Common myeloid progenitor, CD34-positive (primary cell): ENCODE data around the gene ICAM3.

Experiments used
- CTCF ChIA-PET: fragments of 350-600 bp; sonication (Branson Sonifier 250); formaldehyde crosslinking; loops from one replicate; lab custom pipeline; 2021; ENCODE audit warnings: antibody characterized with exemption; lab: Charles Lee
- POLR2A ChIA-PET: fragments of 350-600 bp; sonication (Branson Sonifier 250); formaldehyde crosslinking; loops from one replicate; lab custom pipeline; 2021; ENCODE audit warnings: antibody characterized with exemption; lab: Charles Lee
- DNase-seq, 3 donors: peaks; one replicate each; pipeline versions ENCODE4 v3.0.0 to v3.0.0-alpha.2; 2013
- H3K27ac ChIP-seq, 2 experiments: 1 replicate in 1 of 2; 2 replicates in 1 of 2; pipeline ENCODE4 v1.7.0; 2013; ENCODE audit warnings: inconsistent platforms in 2 of 2, low read length in 2 of 2, mild to moderate bottlenecking in 2 of 2, low read depth in 1 of 2, moderate library complexity in 1 of 2; ENCODE audit not compliant: severe bottlenecking in 2 of 2, insufficient read depth in 1 of 2, poor library complexity in 1 of 2
- H3K27me3 ChIP-seq, 5 experiments: replicated peaks in 2 of 5; 1 replicate in 3 of 5; 2 replicates in 2 of 5; pipeline versions ENCODE4 v1.6.1 to v1.7.0; 2013; ENCODE audit warnings: low read length in 4 of 5, mild to moderate bottlenecking in 2 of 5, moderate library complexity in 2 of 5, inconsistent platforms in 1 of 5; ENCODE audit not compliant: insufficient read depth in 5 of 5, control insufficient read depth in 4 of 5
- H3K36me3 ChIP-seq, 4 experiments: 1 replicate in 2 of 4; 2 replicates in 2 of 4; pipeline versions ENCODE4 v1.6.1 to v1.7.0; 2013; ENCODE audit warnings: low read length in 3 of 4, control low read depth in 1 of 4, mild to moderate bottlenecking in 1 of 4; ENCODE audit not compliant: control insufficient read depth in 4 of 4, insufficient read depth in 4 of 4
- H3K4me1 ChIP-seq, 4 experiments: 1 replicate in 3 of 4; 2 replicates in 1 of 4; pipeline versions ENCODE4 v1.6.1 to v1.7.1; 2013; ENCODE audit warnings: low read length in 3 of 4, mild to moderate bottlenecking in 3 of 4, control low read depth in 1 of 4, inconsistent platforms in 1 of 4, moderate library complexity in 1 of 4; ENCODE audit not compliant: control insufficient read depth in 4 of 4, insufficient read depth in 4 of 4; ENCODE audit errors: control extremely low read depth in 1 of 4
- H3K4me3 ChIP-seq, 7 experiments: 1 replicate in 4 of 7; 2 replicates in 3 of 7; pipeline versions ENCODE4 v1.5.1 to v1.7.0; 2013; ENCODE audit warnings: mild to moderate bottlenecking in 7 of 7, low read length in 6 of 7, moderate library complexity in 6 of 7, inconsistent platforms in 2 of 7, low read depth in 2 of 7, control low read depth in 1 of 7; ENCODE audit not compliant: insufficient read depth in 4 of 7, control insufficient read depth in 1 of 7; ENCODE audit errors: extremely low read depth in 1 of 7
- H3K9me3 ChIP-seq, 5 experiments: 1 replicate in 4 of 5; 2 replicates in 1 of 5; pipeline versions ENCODE4 v1.6.1 to v1.7.1; 2013; ENCODE audit warnings: low read length in 4 of 5, mild to moderate bottlenecking in 2 of 5, inconsistent platforms in 1 of 5, low read depth in 1 of 5, moderate library complexity in 1 of 5; ENCODE audit not compliant: control insufficient read depth in 4 of 5, insufficient read depth in 2 of 5; ENCODE audit errors: control extremely low read depth in 1 of 5
- WGBS: methylation state at CpG from one replicate; pipeline ENCODE4 v1.1.5; 2013; ENCODE audit not compliant: insufficient coverage; 5-methylcytosine and 5-hydroxymethylcytosine counted together

ICAM3 gene

DNA sequence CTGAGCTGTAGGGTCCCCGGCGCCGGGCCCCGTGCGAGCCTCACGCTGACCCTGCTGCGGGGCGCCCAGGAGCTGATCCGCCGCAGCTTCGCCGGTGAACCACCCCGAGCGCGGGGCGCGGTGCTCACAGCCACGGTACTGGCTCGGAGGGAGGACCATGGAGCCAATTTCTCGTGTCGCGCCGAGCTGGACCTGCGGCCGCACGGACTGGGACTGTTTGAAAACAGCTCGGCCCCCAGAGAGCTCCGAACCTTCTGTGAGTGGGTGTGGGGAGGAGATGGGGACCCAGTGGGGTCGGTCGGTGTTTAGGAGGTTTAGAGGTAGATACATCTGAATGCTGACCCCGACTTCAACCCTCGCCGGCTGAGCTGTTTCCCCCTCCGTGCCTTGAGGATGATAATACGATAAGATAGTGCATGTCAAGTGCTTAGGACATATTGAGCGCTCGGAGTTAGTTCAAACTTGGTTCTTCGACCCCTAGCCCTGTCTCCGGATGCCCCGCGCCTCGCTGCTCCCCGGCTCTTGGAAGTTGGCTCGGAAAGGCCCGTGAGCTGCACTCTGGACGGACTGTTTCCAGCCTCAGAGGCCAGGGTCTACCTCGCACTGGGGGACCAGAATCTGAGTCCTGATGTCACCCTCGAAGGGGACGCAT is 47.7 kb downstream of the ICAM3 start:
- Histone ChIP-seq H3K4me1 (peaks cover 5 to 97% (median 88%) of the 10 kb centered on the region in 4 experiments), H3K4me3 (peak overlapping the region; percentile 19 to 76 (median 54)), H3K27ac (peak overlapping the region in 1 of 2 experiments; percentile 43), H3K36me3 (no peaks in the 10 kb centered on the region), H3K27me3 (peaks cover 0 to 67% (median 52%) of the 10 kb centered on the region in 5 experiments), H3K9me3 (no peaks in the 10 kb centered on the region)
- DNase-seq: no peak
- CTCF ChIA-PET: interaction anchor here (0.8 to 7.6 kb wide), 7 partner anchors 10 to 40 kb away, joined by 3 to 83 read pairs (median 3); partner anchors contain the start of gene ICAM1
- POLR2A ChIA-PET: interaction anchor here (2.6 kb wide), 1 partner anchor 21 kb away, joined by 19 read pairs; the partner anchor contains the start of gene ICAM1
- under 1% methylated on average over 42 of the region's 49 CpGs for WGBS

GRCh38 chr19:10290876-10291553 is 48.4 kb downstream of the ICAM3 start:
- ChIA-PET CTCF (interaction anchor here (0.8 to 7.6 kb wide), 6 partner anchors 11 to 41 kb away, joined by 3 to 83 read pairs (median 4); partner anchors contain the start of gene ICAM1), POLR2A (interaction anchor here (2.6 kb wide), 1 partner anchor 20 kb away, joined by 19 read pairs; the partner anchor contains the start of gene ICAM1)
- peaks cover 4 to 97% (median 92%) of the 10 kb centered on the region in 4 experiments for H3K4me1 ChIP-seq
- H3K9me3 ChIP-seq: no peaks in the 10 kb centered on the region
- peak in 2 of 3 donors; percentile 54 to 67 for DNase-seq
- H3K36me3 ChIP-seq: no peaks in the 10 kb centered on the region
- H3K4me3 ChIP-seq: peak overlapping the region; percentile 19 to 76 (median 54)
- H3K27ac ChIP-seq: peak overlapping the region in 1 of 2 experiments; percentile 73
- under 1% methylated on average over 51 of the region's 57 CpGs for WGBS
- H3K27me3 ChIP-seq: peaks cover 0 to 63% (median 51%) of the 10 kb centered on the region in 5 experiments

DNA sequence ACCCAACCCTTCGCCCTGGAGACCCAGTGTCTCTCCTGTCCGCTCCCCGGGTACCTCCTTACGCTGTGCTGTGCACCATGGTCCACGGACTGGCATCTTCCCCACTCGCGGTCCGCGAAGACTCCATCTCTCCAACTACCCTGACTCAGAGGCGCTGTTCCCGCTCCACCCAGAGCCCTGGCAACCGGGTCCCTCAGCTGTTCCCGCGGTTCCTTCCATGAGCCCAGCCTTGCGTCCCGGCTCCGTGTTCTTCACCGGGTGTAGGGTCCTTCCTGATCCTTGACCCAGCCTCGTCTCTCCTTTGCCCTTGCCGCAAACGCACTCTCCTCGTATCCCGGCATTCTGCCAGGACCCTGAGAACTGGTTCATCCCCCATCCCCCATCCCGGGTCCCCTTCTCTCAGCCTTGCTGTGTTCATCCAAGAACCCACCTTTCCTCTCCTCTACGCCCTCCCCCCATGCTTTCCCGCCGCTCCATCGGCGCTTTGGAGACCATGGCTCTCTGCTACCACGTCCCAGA is 49.0 kb downstream of the ICAM3 start:
- Histone ChIP-seq H3K27me3 (peaks cover 0 to 57% (median 45%) of the 10 kb centered on the region in 5 experiments), H3K9me3 (no peaks in the 10 kb centered on the region), H3K27ac (peak overlapping the region in 1 of 2 experiments; percentile 73), H3K4me3 (peak overlapping the region; percentile 15 to 76 (median 54)), H3K4me1 (peaks cover 0 to 96% (median 92%) of the 10 kb centered on the region in 4 experiments), H3K36me3 (peaks cover 0 to 4% (median under 1%) of the 10 kb centered on the region in 4 experiments)
- POLR2A ChIA-PET: interaction anchor here (1.5 to 5.6 kb wide), 4 partner anchors 11 to 19 kb away, joined by 7 to 60 read pairs (median 13); partner anchors contain the start of gene ICAM1
- peak in 1 of 3 donors; percentile 25 for DNase-seq
- WGBS: under 1% methylated on average over 27 of the region's 30 CpGs
- CTCF ChIA-PET: interaction anchor here (0.6 to 7.6 kb wide), 6 partner anchors 12 to 964 kb away, joined by 3 to 83 read pairs (median 4); partner anchors contain the start of gene ICAM1

DNA sequence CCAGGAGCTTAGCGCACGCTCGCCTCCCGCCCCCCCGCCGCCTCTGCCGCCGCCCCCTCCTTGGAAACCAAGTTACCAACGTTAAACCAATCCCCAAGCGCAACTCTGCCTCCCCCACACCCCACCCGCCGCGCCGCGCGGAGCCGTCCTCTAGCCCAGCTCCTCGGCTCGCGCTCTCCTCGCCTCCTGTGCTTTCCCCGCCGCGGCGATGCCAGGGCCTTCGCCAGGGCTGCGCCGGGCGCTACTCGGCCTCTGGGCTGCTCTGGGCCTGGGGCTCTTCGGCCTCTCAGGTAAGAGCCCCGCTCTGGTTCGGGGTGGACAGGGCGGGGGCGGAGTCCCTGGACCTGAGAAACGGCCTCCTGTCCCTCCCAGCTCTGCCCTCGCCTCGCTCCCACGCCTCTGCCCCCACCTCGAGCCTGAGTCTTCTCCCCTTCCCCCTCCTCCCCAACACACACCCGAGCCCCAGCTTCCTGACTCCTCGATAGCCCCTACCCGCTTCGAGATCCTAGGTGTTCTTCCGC is 49.5 kb downstream of the ICAM3 start, which contains the start of gene ICAM5:
Gene ICAM5 (plus strand): TSS at position 117 of the 521 bp plus-strand sequence. CDS start 92 bp downstream, at position 209.
- Histone ChIP-seq H3K4me1 (peaks cover 0 to 96% (median 92%) of the 10 kb centered on the region in 4 experiments), H3K27ac (peak within 1 kb of the TSS in 1 of 2 experiments; percentile 73), H3K4me3 (peak within 1 kb of the TSS; percentile 40 to 76 (median 54)), H3K9me3 (no peaks in the 10 kb centered on the region), H3K27me3 (peaks cover 0 to 52% (median 40%) of the 10 kb centered on the region in 5 experiments), H3K36me3 (peaks cover 0 to 9% (median 3%) of the 10 kb centered on the region in 4 experiments)
- WGBS: 0% methylated on average over 34 of the region's 45 CpGs
- POLR2A ChIA-PET: interaction anchor here (0.6 to 5.6 kb wide), 7 partner anchors 10 to 341 kb away, joined by 3 to 60 read pairs (median 7); partner anchors contain the start of genes ICAM1 and RAVER1
- DNase-seq: peak in 2 of 3 donors; percentile 58 to 65
- CTCF ChIA-PET: interaction anchor here (0.6 to 7.6 kb wide), 11 partner anchors 9 to 965 kb away, joined by 3 to 83 read pairs (median 6); partner anchors contain the start of gene ICAM1

GRCh38 chr19:10289167-10289835 is 50.1 kb downstream of the ICAM3 start:
- peaks cover 0 to 15% (median 8%) of the 10 kb centered on the region in 4 experiments for H3K36me3 ChIP-seq
- peak; percentile 75 to 88 (median 85) for DNase-seq
- POLR2A ChIA-PET: interaction anchor here (0.6 to 5.6 kb wide), 8 partner anchors 9 to 340 kb away, joined by 3 to 60 read pairs (median 6); partner anchors contain the start of genes ICAM1 and RAVER1
- peaks cover 0 to 46% (median 36%) of the 10 kb centered on the region in 5 experiments for H3K27me3 ChIP-seq
- CTCF ChIA-PET: interaction anchor here (1.0 to 7.6 kb wide), 11 partner anchors 9 to 104 kb away, joined by 3 to 83 read pairs (median 6); partner anchors contain the start of gene ICAM1
- peaks cover 0 to 95% (median 92%) of the 10 kb centered on the region in 4 experiments for H3K4me1 ChIP-seq
- H3K9me3 ChIP-seq: no peaks in the 10 kb centered on the region
- H3K27ac ChIP-seq: peak overlapping the region in 1 of 2 experiments; percentile 73
- peak overlapping the region in 5 of 7 experiments; percentile 39 to 76 (median 65) for H3K4me3 ChIP-seq
- 0% methylated on average over 29 of the region's 50 CpGs for WGBS
